SK-N-MC (cell line): ENCODE measurements around the gene GPRIN1.
A peak's percentile ranks its signal among the peaks of the same experiment; 100 is the strongest.
"Not testable (repeated sequence)": the region's sequence is repeated elsewhere in the genome, so short reads cannot be mapped to it uniquely, and the experiment has no call there.

Experiments used
- DNase-seq: peaks from one replicate; pipeline ENCODE4 v3.0.0-alpha.2; 2011; ENCODE audit warnings: low read depth, low spot score
- H3K27ac ChIP-seq: fragments of 200-600 bp; sonication (generic); 2 replicates; pipeline ENCODE4 v1.5.1; 2016; ENCODE audit warnings: mixed run types
- H3K36me3 ChIP-seq: fragments of 200-600 bp; sonication (generic); 2 replicates; pipeline ENCODE4 v1.6.1; 2017; ENCODE audit warnings: antibody characterized with exemption, low read length, mixed read lengths; ENCODE audit not compliant: insufficient read depth
- H3K4me3 ChIP-seq: fragments of 200-600 bp; sonication (generic); 2 replicates; pipeline ENCODE4 v1.5.1; 2016
- H3K9ac ChIP-seq: fragments of 200-600 bp; sonication (generic); 2 replicates; pipeline ENCODE4 v1.8.0; 2017; ENCODE audit warnings: mixed run types, mixed read lengths; ENCODE audit not compliant: insufficient read length
- H3K9me3 ChIP-seq: fragments of 200-600 bp; sonication (generic); 2 replicates; pipeline ENCODE4 v1.6.1; 2017; ENCODE audit warnings: low read depth, mild to moderate bottlenecking, antibody characterized with exemption, low read length, moderate library complexity, mixed read lengths
- EZH2 ChIP-seq: fragments of 200-600 bp; sonication (generic); IDR thresholded peaks from one replicate; pipeline ENCODE4 v1.6.1; 2017; ENCODE audit warnings: antibody characterized with exemption
- FOXP2 ChIP-seq: optimal IDR thresholded peaks from 2 replicates; pipeline ENCODE3; 2011; ENCODE audit warnings: mild to moderate bottlenecking, moderate library complexity; ENCODE audit not compliant: insufficient read depth; ENCODE audit errors: extremely low read length, control extremely low read depth
- POLR2AphosphoS5 ChIP-seq: IDR thresholded peaks from 2 replicates; pipeline ENCODE4 v1.6.1; 2012; ENCODE audit warnings: mild to moderate bottlenecking, low read depth, low read length, borderline replicate concordance

Gene GPRIN1

GRCh38 chr5:176611435-176611834 lies 1.5 kb upstream of the GPRIN1 start:
- H3K36me3 ChIP-seq = no peaks in the 10 kb centered on the region
- H3K9me3 ChIP-seq = no peaks in the 10 kb centered on the region
- TF ChIP-seq EZH2 = no peak
- TF ChIP-seq FOXP2 = no peak
- TF ChIP-seq POLR2AphosphoS5 = no peak
- DNase-seq = no peak
- H3K4me3 ChIP-seq = no peak overlapping the region
- H3K27ac ChIP-seq = no peak overlapping the region
- no peak overlapping the region for H3K9ac ChIP-seq

GRCh38 chr5:176610435-176610773 lies 448 bp upstream of the GPRIN1 start:
- H3K4me3 ChIP-seq = peak overlapping the region; percentile 81
- no peaks in the 10 kb centered on the region for H3K9me3 ChIP-seq
- H3K36me3 ChIP-seq = no peaks in the 10 kb centered on the region
- DNase-seq = no peak
- no peak overlapping the region for H3K9ac ChIP-seq
- no peak overlapping the region for H3K27ac ChIP-seq
- TF ChIP-seq EZH2 (no peak), POLR2AphosphoS5 (no peak), FOXP2 (no peak)

- no peaks in the 10 kb centered on the region for H3K9me3 ChIP-seq
- DNase-seq = no peak
- H3K27ac ChIP-seq = no peak overlapping the region
- peak overlapping the region; percentile 81 for H3K4me3 ChIP-seq
- no peak overlapping the region for H3K9ac ChIP-seq
- H3K36me3 ChIP-seq = no peaks in the 10 kb centered on the region
- TF ChIP-seq FOXP2 (no peak), EZH2 (no peak), POLR2AphosphoS5 (no peak)
Observed at GRCh38 chr5:176608937-176609723, 826 bp downstream of the GPRIN1 start.

- H3K4me3 ChIP-seq = no peak overlapping the region
- no peaks in the 10 kb centered on the region for H3K9me3 ChIP-seq
- no peaks in the 10 kb centered on the region for H3K36me3 ChIP-seq
- no peak for TF ChIP-seq EZH2
- no peak for TF ChIP-seq POLR2AphosphoS5
- no peak for TF ChIP-seq FOXP2
- no peak for DNase-seq
- H3K9ac ChIP-seq = no peak overlapping the region
- H3K27ac ChIP-seq = no peak overlapping the region
Observed at GRCh38 chr5:176608142-176608705, 1.7 kb downstream of the GPRIN1 start.

GRCh38 chr5:176606875-176607274 lies 3.1 kb downstream of the GPRIN1 start:
- TF ChIP-seq FOXP2 (no peak), POLR2AphosphoS5 (no peak), EZH2 (no peak)
- H3K9me3 ChIP-seq = no peaks in the 10 kb centered on the region
- no peaks in the 10 kb centered on the region for H3K36me3 ChIP-seq
- no peak overlapping the region for H3K4me3 ChIP-seq
- DNase-seq = no peak
- H3K27ac ChIP-seq = no peak overlapping the region
- H3K9ac ChIP-seq = no peak overlapping the region

GRCh38 chr5:176606032-176606431 lies 3.9 kb downstream of the GPRIN1 start:
- Histone ChIP-seq H3K27ac (no peak overlapping the region), H3K9me3 (no peaks in the 10 kb centered on the region), H3K36me3 (no peaks in the 10 kb centered on the region), H3K4me3 (no peak overlapping the region), H3K9ac (no peak overlapping the region)
- TF ChIP-seq FOXP2 = no peak
- no peak for TF ChIP-seq EZH2
- no peak for TF ChIP-seq POLR2AphosphoS5
- no peak for DNase-seq

GRCh38 chr5:176603091-176603490 lies 6.9 kb downstream of the GPRIN1 start:
- no peak overlapping the region for H3K4me3 ChIP-seq
- H3K27ac ChIP-seq = no peak overlapping the region
- H3K9ac ChIP-seq = no peak overlapping the region
- DNase-seq = no peak
- H3K36me3 ChIP-seq = no peaks in the 10 kb centered on the region
- H3K9me3 ChIP-seq = no peaks in the 10 kb centered on the region
- TF ChIP-seq FOXP2 (no peak), POLR2AphosphoS5 (no peak), EZH2 (no peak)

GRCh38 chr5:176601901-176602482 lies 8.0 kb downstream of the GPRIN1 start:
- DNase-seq = no peak
- TF ChIP-seq POLR2AphosphoS5 (no peak), FOXP2 (no peak), EZH2 (no peak)
- no peaks in the 10 kb centered on the region for H3K9me3 ChIP-seq
- H3K9ac ChIP-seq = no peak overlapping the region
- H3K36me3 ChIP-seq = no peaks in the 10 kb centered on the region
- H3K4me3 ChIP-seq = no peak overlapping the region
- no peak overlapping the region for H3K27ac ChIP-seq

- H3K4me3 ChIP-seq, H3K9me3 ChIP-seq, DNase-seq, H3K36me3 ChIP-seq, H3K9ac ChIP-seq, H3K27ac ChIP-seq: not testable (repeated sequence)
Observed at GRCh38 chr5:176599749-176600430, 10.1 kb downstream of the GPRIN1 start.
